ENCODE results near the gene ACSL3.

DNA sequence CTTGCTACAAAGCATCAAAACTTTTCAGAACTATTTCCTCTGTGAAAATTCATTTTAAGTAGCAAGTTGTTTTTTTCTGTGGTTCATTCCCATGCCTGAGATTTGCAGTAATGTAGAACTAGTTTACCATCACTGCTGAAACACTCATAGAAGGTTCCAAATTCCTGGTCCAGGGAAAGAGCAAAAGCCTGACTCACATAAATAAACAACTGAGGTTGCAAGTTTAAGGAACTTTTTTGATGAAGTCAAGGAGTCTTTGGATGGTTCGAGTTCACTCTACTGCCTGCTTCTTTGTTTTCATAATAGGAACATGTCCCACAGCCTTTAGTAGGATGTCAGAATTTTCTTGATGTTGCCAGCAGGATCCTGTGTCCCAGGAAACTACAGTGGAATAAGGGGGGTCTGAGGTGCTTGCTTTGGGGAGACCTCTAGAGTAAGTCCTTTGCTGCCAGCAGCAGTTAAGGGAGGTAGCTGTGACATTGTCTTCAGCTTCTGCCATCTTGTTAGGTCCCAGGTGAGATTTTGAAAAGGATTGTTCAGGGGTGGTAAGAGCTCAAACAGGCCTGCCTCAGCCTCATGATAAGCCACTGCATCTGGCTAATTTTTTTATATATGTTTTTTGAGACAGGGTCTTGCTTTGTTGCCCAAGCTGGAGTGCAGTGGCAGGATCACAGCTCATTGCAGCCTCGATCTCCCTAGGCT is 43.9 kb downstream of the ACSL3 start:
- no peak for TF ChIP-seq EZH2phosphoT487 (IDR thresholded peaks at IDR 0.05; ENCODE audit: borderline replicate concordance, low read length)
- TF ChIP-seq, protein P1, sequence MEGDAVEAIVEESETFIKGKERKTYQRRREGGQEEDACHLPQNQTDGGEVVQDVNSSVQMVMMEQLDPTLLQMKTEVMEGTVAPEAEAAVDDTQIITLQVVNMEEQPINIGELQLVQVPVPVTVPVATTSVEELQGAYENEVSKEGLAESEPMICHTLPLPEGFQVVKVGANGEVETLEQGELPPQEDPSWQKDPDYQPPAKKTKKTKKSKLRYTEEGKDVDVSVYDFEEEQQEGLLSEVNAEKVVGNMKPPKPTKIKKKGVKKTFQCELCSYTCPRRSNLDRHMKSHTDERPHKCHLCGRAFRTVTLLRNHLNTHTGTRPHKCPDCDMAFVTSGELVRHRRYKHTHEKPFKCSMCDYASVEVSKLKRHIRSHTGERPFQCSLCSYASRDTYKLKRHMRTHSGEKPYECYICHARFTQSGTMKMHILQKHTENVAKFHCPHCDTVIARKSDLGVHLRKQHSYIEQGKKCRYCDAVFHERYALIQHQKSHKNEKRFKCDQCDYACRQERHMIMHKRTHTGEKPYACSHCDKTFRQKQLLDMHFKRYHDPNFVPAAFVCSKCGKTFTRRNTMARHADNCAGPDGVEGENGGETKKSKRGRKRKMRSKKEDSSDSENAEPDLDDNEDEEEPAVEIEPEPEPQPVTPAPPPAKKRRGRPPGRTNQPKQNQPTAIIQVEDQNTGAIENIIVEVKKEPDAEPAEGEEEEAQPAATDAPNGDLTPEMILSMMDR (conservative IDR thresholded peaks at IDR 0.05; ENCODE audit: low read depth, low read length): no peak
- TF ChIP-seq EZH2 (IDR thresholded peaks at IDR 0.05; ENCODE audit: low read length, unreplicated experiment): no peak
